GM12892 (cell line): Measurements from ENCODE around the gene CGREF1.

Experiments
- DNase-seq: peaks from one replicate; pipeline ENCODE4 v3.0.0; 2011; ENCODE audit not compliant: insufficient read length
- FAIRE-seq: peaks from 2 replicates; lab custom pipeline; 2011; peaks lifted over from hg19 to GRCh38; lab: Jason Lieb, UNC
- POLR2A ChIP-seq: IDR thresholded peaks from 2 replicates; pipeline ENCODE4 v1.6.1; 2011; ENCODE audit warnings: low read depth, low read length, control low read depth
- POLR2AphosphoS5 ChIP-seq: IDR thresholded peaks from 2 replicates; pipeline ENCODE4 v1.6.1; 2011; ENCODE audit warnings: low read depth, low read length, control low read depth
- TAF1 ChIP-seq: IDR thresholded peaks from 2 replicates; pipeline ENCODE4 v1.6.1; 2011; ENCODE audit warnings: low read depth, mild to moderate bottlenecking, control low read depth, low read length, borderline replicate concordance

Gene CGREF1

GRCh38 chr2:27091746-27092695, 26.9 kb downstream of the CGREF1 start:
- no peak for TF ChIP-seq POLR2AphosphoS5
- TF ChIP-seq POLR2A: no peak
- no peak for TF ChIP-seq TAF1
- DNase-seq (no peak), FAIRE-seq (no peak)

GRCh38 chr2:27089111-27089954, 29.6 kb downstream of the CGREF1 start:
- DNase-seq: no peak
- FAIRE-seq: no peak
- no peak for TF ChIP-seq TAF1
- no peak for TF ChIP-seq POLR2AphosphoS5
- no peak for TF ChIP-seq POLR2A

- DNase-seq (no peak), FAIRE-seq (no peak)
- TF ChIP-seq TAF1: no peak
- TF ChIP-seq POLR2A: no peak
- TF ChIP-seq POLR2AphosphoS5: no peak
These were observed 30.3 kb downstream of the CGREF1 start for GRCh38 chr2:27088634-27089033.

DNA sequence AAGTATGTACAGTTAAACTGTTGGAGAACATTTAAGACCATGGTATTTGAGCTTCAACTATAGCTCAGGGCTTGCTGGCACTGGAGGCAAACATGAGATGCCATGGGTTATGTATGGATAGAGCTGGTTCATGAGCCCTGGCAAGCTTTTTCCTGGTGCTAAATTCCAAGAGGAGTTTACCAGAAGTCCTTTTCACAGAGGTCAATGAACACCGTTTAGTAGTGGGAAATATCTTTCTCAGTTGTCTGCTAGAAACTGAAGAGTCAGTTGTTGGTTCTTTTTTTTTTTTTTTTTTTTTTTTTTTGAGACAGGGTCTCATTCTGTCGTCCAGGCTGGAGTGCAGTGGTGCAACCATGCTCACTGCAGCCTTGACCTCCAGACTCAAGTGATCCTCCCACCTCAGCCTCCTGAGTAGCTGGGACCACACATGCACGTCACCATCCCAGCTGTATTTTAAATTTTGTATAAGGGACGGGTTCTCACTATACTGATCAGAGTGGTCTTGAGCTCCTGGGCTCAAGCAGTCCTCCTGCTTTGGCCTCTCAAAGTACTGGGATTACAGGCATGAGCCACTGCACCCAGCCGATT, 31.0 kb downstream of the CGREF1 start:
- FAIRE-seq (no peak), DNase-seq (no peak)
- no peak for TF ChIP-seq TAF1
- TF ChIP-seq POLR2AphosphoS5: no peak
- no peak for TF ChIP-seq POLR2A

- FAIRE-seq: no peak
- DNase-seq: peak; percentile 62
These were observed 32.0 kb downstream of the CGREF1 start, which contains the start of gene KHK for GRCh38 chr2:27086724-27087593. KHK (plus strand) TSS chr2:27086772; CDS start chr2:27087260, 488 bp downstream.

DNA sequence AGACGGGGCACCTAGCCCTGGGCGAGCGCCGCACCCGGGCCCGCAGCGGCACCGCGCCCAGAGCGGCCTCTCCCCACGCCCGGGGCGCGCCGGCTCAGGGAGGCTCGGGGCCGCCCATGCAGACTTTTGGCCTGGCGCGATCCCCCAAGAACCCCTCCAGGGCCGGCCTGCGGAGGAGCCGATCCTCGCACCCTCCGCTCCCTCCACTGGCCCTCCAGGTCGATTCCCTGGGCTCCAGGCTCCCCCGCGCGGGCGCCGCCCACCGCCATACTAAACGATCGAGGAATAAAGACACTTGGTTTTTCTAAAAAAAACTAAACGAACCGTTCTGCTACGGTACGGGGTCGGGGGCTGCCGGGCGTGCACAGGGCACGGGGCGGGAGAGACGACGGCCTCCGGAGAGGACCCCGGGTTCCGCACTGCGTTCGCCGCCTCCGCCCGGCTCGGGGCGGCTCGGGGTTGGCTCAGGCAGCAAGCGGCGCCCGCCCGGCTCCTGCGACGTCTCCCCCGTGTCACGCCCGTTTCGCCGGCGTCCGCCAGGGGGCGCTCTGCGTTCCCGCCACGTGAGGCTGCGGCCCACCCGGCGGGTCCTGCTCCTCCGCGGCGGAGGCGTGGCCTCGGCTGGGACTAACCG, 32.7 kb downstream of the CGREF1 start:
- TF ChIP-seq POLR2A (peak; percentile 64; the same call in 1 of the 2 replicates), POLR2AphosphoS5 (0 out of 2 replicates have a peak, but pooled peaks have one; percentile 30), TAF1 (0 out of 2 replicates have a peak, but pooled peaks have one; percentile 20)
- FAIRE-seq: peak; percentile 98
- peak; percentile 98 for DNase-seq

More at GRCh38 chr2:27086724-27087593, 32.0 kb downstream of the CGREF1 start, which contains the start of gene KHK:
- no peak for TF ChIP-seq POLR2AphosphoS5
- no peak for TF ChIP-seq TAF1
- no peak for TF ChIP-seq POLR2A

GRCh38 chr2:27085673-27086089, 33.2 kb downstream of the CGREF1 start:
- TF ChIP-seq POLR2A (no peak), TAF1 (no peak), POLR2AphosphoS5 (no peak)
- FAIRE-seq: peak; percentile 78

GRCh38 chr2:27085062-27085672, 33.8 kb downstream of the CGREF1 start:
- no peak for FAIRE-seq
- TF ChIP-seq POLR2A (no peak), POLR2AphosphoS5 (no peak), TAF1 (no peak)
- no peak for DNase-seq

More at GRCh38 chr2:27085673-27086089, 33.2 kb downstream of the CGREF1 start:
- no peak for DNase-seq

- FAIRE-seq (no peak), DNase-seq (no peak)
These were observed 34.4 kb downstream of the CGREF1 start for GRCh38 chr2:27084297-27085061.

More at GRCh38 chr2:27084297-27085061, 34.4 kb downstream of the CGREF1 start:
- TF ChIP-seq TAF1 (no peak), POLR2A (no peak), POLR2AphosphoS5 (no peak)
